Epithelial cell of proximal tubule (primary cell): ENCODE data around the gene CISD2. TPM values are rescaled to one million over a fixed set of nuclear protein-coding genes. Genes with fewer than 3 reads are reported as not detected.
"Not testable (repeated sequence)": the region's sequence is repeated elsewhere in the genome, so short reads cannot be mapped to it uniquely, and the experiment has no call there.

Experiments used
- DNase-seq: peaks from one replicate; pipeline ENCODE4 v3.0.0-alpha.2; 2011; ENCODE audit warnings: low read depth
- H3K4me3 ChIP-seq: 2 replicates; pipeline ENCODE4 v1.5.1; 2011; ENCODE audit warnings: low read depth, mild to moderate bottlenecking, low read length
- CTCF ChIP-seq: conservative IDR thresholded peaks from 2 replicates; pipeline ENCODE4 v1.5.1; 2012; ENCODE audit warnings: low read depth, mild to moderate bottlenecking, low read length
- total RNA-seq: library from RNA; depleted of rRNA; stranded (reverse); fragments of >200 nt; gene quantifications from 2 replicates; pipeline ENCODE4 v1.2.3, GENCODE V29; 2015

CISD2 gene
- total RNA-seq, 1 donor from 2014 or later = 29.9 TPM

- peak overlapping the region; percentile 81 for H3K4me3 ChIP-seq
- no peak for DNase-seq
- no peak for TF ChIP-seq CTCF
These were observed 525 bp upstream of the CISD2 start for GRCh38 chr4:102868153-102868780.

GRCh38 chr4:102869569-102870197, 891 bp downstream of the CISD2 start:
- H3K4me3 ChIP-seq = peak overlapping the region; percentile 81
- TF ChIP-seq CTCF = no peak
- DNase-seq = no peak

- no peak for TF ChIP-seq CTCF
These were observed 3.0 kb downstream of the CISD2 start for GRCh38 chr4:102871772-102872171.

GRCh38 chr4:102877477-102878106, 8.8 kb downstream of the CISD2 start:
- not testable (repeated sequence) for H3K4me3 ChIP-seq, DNase-seq

More at GRCh38 chr4:102871772-102872171, 3.0 kb downstream of the CISD2 start:
- H3K4me3 ChIP-seq = no peak overlapping the region
- no peak for DNase-seq

- DNase-seq = peak; percentile 29
- not testable (repeated sequence) for H3K4me3 ChIP-seq
These were observed 9.6 kb downstream of the CISD2 start for GRCh38 chr4:102878349-102878748.

- DNase-seq = no peak
- no peak for TF ChIP-seq CTCF
- H3K4me3 ChIP-seq = no peak overlapping the region
These were observed 10.1 kb downstream of the CISD2 start for GRCh38 chr4:102878901-102879300.

- H3K4me3 ChIP-seq = no peak overlapping the region
- DNase-seq = no peak
- TF ChIP-seq CTCF = no peak
These were observed 12.6 kb downstream of the CISD2 start for GRCh38 chr4:102881343-102881742.

GRCh38 chr4:102883278-102883677, 14.5 kb downstream of the CISD2 start:
- H3K4me3 ChIP-seq = no peak overlapping the region
- no peak for DNase-seq
- no peak for TF ChIP-seq CTCF

GRCh38 chr4:102888570-102888969, 19.8 kb downstream of the CISD2 start:
- H3K4me3 ChIP-seq, DNase-seq: not testable (repeated sequence)

GRCh38 chr4:102889866-102890265, 21.1 kb downstream of the CISD2 start:
- not testable (repeated sequence) for H3K4me3 ChIP-seq
- peak; percentile 82 for DNase-seq

- not testable (repeated sequence) for H3K4me3 ChIP-seq, DNase-seq
These were observed 27.8 kb downstream of the CISD2 start for GRCh38 chr4:102896547-102896946.
